HG03280 (cell line): ENCODE data around the gene SUFU.

Experiments used
- ATAC-seq: cut with Tn5 transposase; IDR thresholded peaks from one replicate; pipeline ENCODE4 v1.9.1; 2021; ENCODE audit warnings: mild to moderate bottlenecking, moderate library complexity; ENCODE audit not compliant: unreplicated experiment

SUFU gene

GRCh38 chr10:102546606-102547320 lies 43.0 kb downstream of the SUFU start:
- no peak for ATAC-seq

- ATAC-seq = no peak
Observed at GRCh38 chr10:102549549-102549948, 45.8 kb downstream of the SUFU start.

- no peak for ATAC-seq
Observed at GRCh38 chr10:102550636-102551210, 47.0 kb downstream of the SUFU start.

- no peak for ATAC-seq
Observed at GRCh38 chr10:102552533-102552932, 48.8 kb downstream of the SUFU start.

GRCh38 chr10:102553771-102554170 lies 50.0 kb downstream of the SUFU start:
- no peak for ATAC-seq

DNA sequence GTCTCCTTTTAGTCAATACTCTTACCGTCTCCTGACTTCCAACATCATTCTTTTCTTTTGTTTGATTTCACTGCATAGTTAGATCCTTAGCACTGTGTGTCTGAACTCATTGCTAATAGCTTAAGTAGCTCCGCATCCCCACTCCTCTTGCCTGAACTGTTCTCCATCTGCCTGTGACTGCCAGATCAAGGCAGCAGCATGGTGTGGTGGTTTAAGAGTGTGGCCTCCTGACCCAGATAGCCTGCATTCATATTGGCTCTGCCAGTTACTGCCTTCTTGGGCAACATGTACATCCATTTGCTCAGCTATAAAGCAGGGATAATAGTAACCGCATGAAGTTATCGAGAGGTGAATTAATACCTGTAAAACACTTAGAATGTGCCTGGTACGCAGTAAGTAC lies 50.8 kb downstream of the SUFU start:
- no peak for ATAC-seq

DNA sequence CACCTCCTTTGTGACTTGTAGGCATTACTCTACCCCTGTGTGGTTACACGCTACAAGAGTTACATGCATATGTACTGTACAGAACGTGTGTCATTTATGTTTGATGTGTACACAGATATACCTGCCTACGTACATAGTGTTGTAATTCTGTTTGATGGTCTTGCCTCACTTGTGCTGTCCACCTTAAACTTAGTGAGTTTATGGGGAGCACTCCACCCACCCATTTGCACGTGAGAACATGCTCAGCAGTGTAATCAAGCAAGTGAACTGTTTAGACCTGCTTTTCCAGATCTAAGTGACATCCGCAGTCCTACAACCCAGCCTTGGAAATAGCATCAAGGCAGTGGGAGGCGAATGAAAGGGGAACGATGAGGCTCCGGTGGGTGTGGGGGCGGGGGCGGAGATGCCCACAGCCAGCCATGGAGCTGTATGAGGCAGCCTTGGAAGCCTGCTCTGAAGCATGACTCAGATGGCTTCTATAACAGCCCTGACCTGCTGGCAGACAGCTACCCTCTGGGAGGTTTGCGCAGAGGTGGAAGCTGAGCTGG lies 52.1 kb downstream of the SUFU start:
- no peak for ATAC-seq

DNA sequence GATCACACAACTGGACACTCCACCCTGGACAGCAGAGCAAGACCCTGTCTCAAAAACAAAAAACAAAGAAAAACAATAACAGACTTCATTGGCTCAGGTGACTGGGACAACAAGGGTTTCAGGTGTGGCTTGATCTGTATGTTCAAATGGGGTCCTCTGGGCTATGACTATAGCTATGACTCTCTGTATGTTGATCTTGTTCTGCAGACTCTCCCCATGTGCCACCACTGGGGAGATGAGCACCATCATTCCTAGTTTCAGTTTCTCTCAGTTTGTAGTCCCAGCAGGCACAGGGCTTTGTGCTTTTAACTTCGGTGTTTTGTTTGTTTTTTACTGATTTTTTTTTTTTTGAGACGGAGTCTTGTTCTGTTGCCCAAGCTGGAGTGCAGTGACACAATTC lies 53.8 kb downstream of the SUFU start:
- no peak for ATAC-seq

DNA sequence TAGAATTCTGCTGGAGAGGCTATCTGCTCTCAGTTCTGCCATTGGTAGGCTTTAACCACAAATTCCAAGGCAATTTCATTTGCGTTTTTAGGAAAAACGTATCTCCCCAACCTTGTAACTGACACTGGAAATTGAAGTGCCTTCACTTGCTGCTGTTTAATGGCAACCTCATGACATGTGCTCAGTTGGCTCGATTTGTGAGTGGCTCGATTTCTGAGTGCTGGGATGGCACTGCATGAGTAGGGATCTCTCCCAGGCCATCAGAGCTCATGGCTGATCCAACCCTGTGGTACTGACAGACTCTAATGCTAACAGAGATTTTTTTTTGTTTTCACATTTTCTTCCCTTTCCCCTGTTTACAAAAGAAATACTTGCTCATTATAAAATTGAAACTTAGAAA lies 56.0 kb downstream of the SUFU start:
- no peak for ATAC-seq

- no peak for ATAC-seq
Observed at GRCh38 chr10:102564209-102564834, 60.5 kb downstream of the SUFU start.

GRCh38 chr10:102565793-102566192 lies 62.0 kb downstream of the SUFU start:
- no peak for ATAC-seq

- no peak for ATAC-seq
Observed at GRCh38 chr10:102578782-102579181, 75.0 kb downstream of the SUFU start.

DNA sequence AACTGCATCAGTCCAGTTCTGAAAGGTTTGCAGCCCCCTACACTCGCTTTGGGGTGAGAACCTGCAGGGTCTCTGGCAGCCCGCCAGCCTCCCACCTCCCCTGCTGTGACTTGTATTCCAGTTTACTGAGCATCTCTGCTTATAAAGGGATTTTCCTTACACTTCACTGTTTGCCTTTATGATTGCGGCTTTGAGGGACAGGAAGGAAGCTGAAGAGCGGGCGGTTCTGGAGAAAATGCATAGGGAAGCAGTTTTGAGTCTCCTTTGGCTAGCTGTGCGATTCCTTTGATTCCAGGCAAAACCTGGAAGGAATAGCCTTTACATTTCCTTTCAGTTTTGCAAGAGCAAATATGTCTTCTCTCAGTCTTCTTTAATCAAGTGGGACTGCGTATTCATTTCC lies 75.6 kb downstream of the SUFU start:
- ATAC-seq = no peak

DNA sequence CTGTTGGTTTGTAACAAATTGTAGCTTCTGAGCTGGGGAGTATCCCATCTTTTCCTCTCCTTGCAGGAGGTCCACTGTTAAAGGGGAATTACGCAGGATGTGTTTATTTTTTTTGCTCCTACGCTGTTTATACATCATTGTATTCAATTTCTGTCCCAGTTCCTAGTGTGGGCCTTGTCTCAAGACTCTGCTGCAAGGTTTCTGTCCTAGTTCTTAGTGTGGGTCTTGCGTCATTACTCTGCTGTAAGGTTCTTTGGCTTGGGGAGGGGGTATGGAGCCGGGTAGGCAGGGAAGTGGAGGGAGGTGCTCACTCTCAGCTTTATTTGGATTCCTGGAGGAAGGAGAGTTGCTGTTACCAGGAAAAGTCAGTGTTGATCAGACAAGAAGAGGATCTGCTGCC lies 76.5 kb downstream of the SUFU start:
- no peak for ATAC-seq

DNA sequence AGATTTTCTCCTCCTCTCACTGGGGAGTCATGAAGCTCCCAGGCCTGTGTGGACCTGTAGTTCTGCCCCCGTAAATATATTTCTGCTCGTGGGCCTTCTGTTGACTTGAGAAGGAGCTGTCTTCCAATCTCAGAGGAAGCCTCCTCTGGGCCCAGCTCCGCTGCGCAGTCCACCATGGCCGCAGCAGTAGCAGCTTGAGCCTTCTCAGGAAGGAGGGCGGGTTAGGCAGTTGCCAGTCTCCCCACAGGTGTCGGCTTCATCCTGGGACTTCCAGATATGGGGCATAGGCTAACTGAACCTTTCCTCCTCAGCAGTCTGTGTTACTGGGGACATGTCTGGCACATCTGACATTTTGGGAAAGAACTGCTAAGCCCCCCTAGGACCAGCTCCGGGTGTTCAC lies 77.6 kb downstream of the SUFU start:
- ATAC-seq = no peak

GRCh38 chr10:102581981-102582580 lies 78.3 kb downstream of the SUFU start:
- ATAC-seq = no peak

- ATAC-seq = peak; percentile 75
Observed at GRCh38 chr10:102583435-102584417, 80.0 kb downstream of the SUFU start.

GRCh38 chr10:102585026-102585425 lies 81.3 kb downstream of the SUFU start:
- ATAC-seq = no peak

- ATAC-seq = no peak
Observed at GRCh38 chr10:102586858-102587257, 83.1 kb downstream of the SUFU start.

- no peak for ATAC-seq
Observed at GRCh38 chr10:102588875-102589274, 85.1 kb downstream of the SUFU start.
